H9 (cell line): ENCODE results near the gene AGTPBP1. TPM values are rescaled to one million over a fixed set of nuclear protein-coding genes. Genes with fewer than 3 reads are reported as not detected.

Experiments
- DNase-seq: peaks from one replicate; pipeline ENCODE4 v3.0.0-alpha.2; 2017
- H2AFZ ChIP-seq: one replicate; pipeline ENCODE4 v1.6.1; 2013; ENCODE audit warnings: mild to moderate bottlenecking, low read length, control low read depth, moderate library complexity
- H2AK5ac ChIP-seq: 2 replicates; pipeline ENCODE4 v1.6.1; 2013; ENCODE audit warnings: low read length, control low read depth, mixed read lengths; ENCODE audit not compliant: insufficient read length
- H2BK120ac ChIP-seq: one replicate; pipeline ENCODE4 v1.6.1; 2013; ENCODE audit warnings: low read depth, mild to moderate bottlenecking, low read length, control low read depth, inconsistent platforms; ENCODE audit not compliant: poor library complexity, severe bottlenecking
- H2BK12ac ChIP-seq: 2 replicates; pipeline ENCODE4 v1.6.1; 2013; ENCODE audit warnings: low read length, control low read depth, mixed read lengths, low read depth; ENCODE audit not compliant: insufficient read length
- H2BK15ac ChIP-seq: 2 replicates; pipeline ENCODE4 v1.6.1; 2013; ENCODE audit warnings: low read depth, low read length, control low read depth
- H2BK20ac ChIP-seq: one replicate; pipeline ENCODE4 v1.6.1; 2013; ENCODE audit warnings: low read depth, mild to moderate bottlenecking, low read length, control low read depth, inconsistent platforms; ENCODE audit not compliant: poor library complexity, severe bottlenecking
- H2BK5ac ChIP-seq: 2 replicates; pipeline ENCODE4 v1.6.1; 2013; ENCODE audit warnings: low read length, control low read depth, mixed read lengths; ENCODE audit not compliant: insufficient read length
- H3K14ac ChIP-seq: 2 replicates; pipeline ENCODE4 v1.6.1; 2013; ENCODE audit warnings: low read length, control low read depth; ENCODE audit not compliant: insufficient read depth
- H3K18ac ChIP-seq: 2 replicates; pipeline ENCODE4 v1.6.1; 2013; ENCODE audit warnings: low read depth, mild to moderate bottlenecking, mixed read lengths, low read length, control low read depth; ENCODE audit not compliant: insufficient read length
- H3K23ac ChIP-seq: 2 replicates; pipeline ENCODE4 v1.6.1; 2013; ENCODE audit warnings: low read length, control low read depth, mixed read lengths, low read depth; ENCODE audit not compliant: insufficient read length
- H3K23me2 ChIP-seq: 2 replicates; pipeline ENCODE4 v1.6.1; 2013; ENCODE audit warnings: low read depth, mild to moderate bottlenecking, mixed read lengths, low read length, control low read depth; ENCODE audit not compliant: insufficient read length, poor library complexity, severe bottlenecking
- H3K27ac ChIP-seq: 2 replicates; pipeline ENCODE4 v1.5.1; 2013; ENCODE audit warnings: low read length, control low read depth, mixed read lengths, low read depth; ENCODE audit not compliant: insufficient read length
- H3K27me3 ChIP-seq: 2 replicates; pipeline ENCODE4 v1.6.1; 2013; ENCODE audit warnings: low read length, control low read depth, inconsistent platforms; ENCODE audit not compliant: insufficient read depth
- H3K4ac ChIP-seq: 2 replicates; pipeline ENCODE4 v1.6.1; 2013; ENCODE audit warnings: low read depth, mild to moderate bottlenecking, control low read depth, inconsistent platforms, low read length, moderate library complexity
- H3K4me1 ChIP-seq: 2 replicates; pipeline ENCODE4 v1.6.1; 2013; ENCODE audit warnings: low read length, control low read depth, inconsistent platforms; ENCODE audit not compliant: insufficient read depth
- H3K4me2 ChIP-seq: 2 replicates; pipeline ENCODE4 v1.6.1; 2013; ENCODE audit warnings: low read length, control low read depth, mixed read lengths; ENCODE audit not compliant: insufficient read length, insufficient read depth
- H3K56ac ChIP-seq: 2 replicates; pipeline ENCODE4 v1.6.1; 2013; ENCODE audit warnings: low read depth, mild to moderate bottlenecking, mixed read lengths, low read length, control low read depth; ENCODE audit not compliant: insufficient read length
- H3K79me1 ChIP-seq: 2 replicates; pipeline ENCODE4 v1.6.1; 2013; ENCODE audit warnings: low read depth, mild to moderate bottlenecking, moderate library complexity, low read length, control low read depth, inconsistent platforms; ENCODE audit not compliant: insufficient read depth, poor library complexity, severe bottlenecking
- H3K79me2 ChIP-seq: 2 replicates; pipeline ENCODE4 v1.6.1; 2013; ENCODE audit warnings: low read length, control low read depth, inconsistent platforms; ENCODE audit not compliant: insufficient read depth
- H3K9ac ChIP-seq: 2 replicates; pipeline ENCODE4 v1.6.1; 2013; ENCODE audit warnings: low read length, control low read depth, mixed read lengths; ENCODE audit not compliant: insufficient read length; ENCODE audit errors: extremely low read depth
- H3K9me3 ChIP-seq: one replicate; pipeline ENCODE4 v1.6.1; 2013; ENCODE audit warnings: low read depth, low read length, inconsistent platforms; ENCODE audit not compliant: control insufficient read depth
- H3T11ph ChIP-seq: one replicate; pipeline ENCODE4 v1.6.1; 2013; ENCODE audit warnings: mild to moderate bottlenecking, low read length, control low read depth, inconsistent platforms
- H4K20me1 ChIP-seq: one replicate; pipeline ENCODE4 v1.6.1; 2013; ENCODE audit not compliant: control insufficient read depth, insufficient read length, insufficient read depth
- H4K5ac ChIP-seq: 2 replicates; pipeline ENCODE4 v1.6.1; 2013; ENCODE audit warnings: low read depth, mild to moderate bottlenecking, mixed read lengths, low read length, control low read depth; ENCODE audit not compliant: insufficient read length
- H4K8ac ChIP-seq: replicated peaks from 2 replicates; pipeline ENCODE4 v1.6.1; 2013; ENCODE audit warnings: low read length, control low read depth, mixed read lengths, low read depth; ENCODE audit not compliant: insufficient read length
- H4K91ac ChIP-seq: 2 replicates; pipeline ENCODE4 v1.6.1; 2013; ENCODE audit warnings: low read depth, mild to moderate bottlenecking, moderate library complexity, mixed read lengths, low read length, control low read depth; ENCODE audit not compliant: insufficient read length
- H3K27ac Mint-ChIP-seq, 3 experiments: 2 replicates in 2 of 3; 3 replicates in 1 of 3; pipeline ENCODE4 v1.8.0; 2020 to 2021; ENCODE audit warnings: mixed read lengths in 3 of 3, mild to moderate bottlenecking in 1 of 3, moderate library complexity in 1 of 3
- H3K27me3 Mint-ChIP-seq: 2 replicates; pipeline ENCODE4 v1.8.0; 2021; ENCODE audit warnings: low read depth, mild to moderate bottlenecking, moderate library complexity, mixed read lengths
- H3K36me3 Mint-ChIP-seq, 3 experiments: 2 replicates in 2 of 3; 3 replicates in 1 of 3; pipeline ENCODE4 v1.8.0; 2020 to 2021; ENCODE audit warnings: low read depth in 3 of 3, mixed read lengths in 3 of 3; ENCODE audit not compliant: insufficient read depth in 1 of 3
- H3K4me1 Mint-ChIP-seq, 2 experiments: 2 replicates each; pipeline ENCODE4 v1.8.0; 2020; ENCODE audit warnings: mixed read lengths in 2 of 2
- H3K4me3 Mint-ChIP-seq, 2 experiments: 2 replicates in 1 of 2; 3 replicates in 1 of 2; pipeline ENCODE4 v1.8.0; 2020 to 2021; ENCODE audit warnings: mild to moderate bottlenecking in 2 of 2, mixed read lengths in 2 of 2, moderate library complexity in 1 of 2
- H3K9me3 Mint-ChIP-seq, 2 experiments: 2 replicates in 1 of 2; 3 replicates in 1 of 2; pipeline ENCODE4 v1.8.0; 2020; ENCODE audit warnings: mild to moderate bottlenecking in 2 of 2, mixed read lengths in 2 of 2, moderate library complexity in 1 of 2
- CTCF ChIP-seq: fragments of 200-600 bp; sonication (generic); conservative IDR thresholded peaks from 3 replicates; pipeline ENCODE4 v1.8.0; 2021; ENCODE audit warnings: antibody characterized with exemption, mild to moderate bottlenecking
- WGBS: extraction: QIAGEN DNeasy Blood & Tissue Kit; methylation state at CpG from one replicate; pipeline ENCODE4 v1.1.7; 2013; ENCODE audit warnings: missing lambda C conversion rate, low lambda C conversion rate, mixed read lengths; ENCODE audit not compliant: insufficient read length; ENCODE audit errors: extremely low coverage; 5-methylcytosine and 5-hydroxymethylcytosine counted together
- total RNA-seq: library from RNA; stranded (reverse); gene quantifications from 2 replicates; pipeline ENCODE4 v1.2.1, GENCODE V29; 2021

Gene AGTPBP1
- total RNA-seq, 1 experiment from 2014 or later = 53.1 TPM

GRCh38 chr9:85522459-85523092, 219.2 kb downstream of the AGTPBP1 start:
- Histone ChIP-seq H3K9me3 (no peaks in the 10 kb centered on the region), H3K9ac (no peak overlapping the region), H3K23me2 (peaks cover 4% of the 10 kb centered on the region), H3K27ac (no peak overlapping the region), H2AFZ (no peak overlapping the region), H3K79me1 (no peaks in the 10 kb centered on the region), H3K79me2 (no peaks in the 10 kb centered on the region), H3K4ac (no peak overlapping the region), H3K23ac (no peak overlapping the region), H3T11ph (no peak overlapping the region), H2BK15ac (no peak overlapping the region), H2AK5ac (no peak overlapping the region), H3K4me1 (no peaks in the 10 kb centered on the region), H3K56ac (no peak overlapping the region), H4K5ac (no peak overlapping the region), H3K14ac (no peak overlapping the region), H2BK5ac (no peak overlapping the region), H2BK12ac (no peak overlapping the region), H4K20me1 (no peaks in the 10 kb centered on the region), H4K8ac (no peak overlapping the region), H2BK20ac (no peak overlapping the region), H3K27me3 (peaks cover 5% of the 10 kb centered on the region), H2BK120ac (no peak overlapping the region), H3K4me2 (peak overlapping the region; percentile 51), H3K18ac (no peak overlapping the region), H4K91ac (no peak overlapping the region)
- Mint-ChIP-seq H3K9me3 (no peaks in the 10 kb centered on the region), H3K36me3 (no peaks in the 10 kb centered on the region), H3K27me3 (peaks cover 53% of the 10 kb centered on the region), H3K27ac (no peak overlapping the region), H3K4me3 (peak overlapping the region; percentile 78 to 81), H3K4me1 (peaks cover 4 to 7% of the 10 kb centered on the region in 2 experiments)
- WGBS = no CpG with 5 or more reads among the region's 55 CpGs
- no peak for TF ChIP-seq CTCF
- DNase-seq = peak; percentile 74
